Measurements from ENCODE around the gene NUDT16L1.

Gene NUDT16L1

GRCh38 chr16:4654964-4655590 is 38.3 kb upstream of the NUDT16L1 start:
- no peak for TF ChIP-seq ESRRG (CRISPR knock-in tag; IDR thresholded peaks at IDR 0.05)
- TF ChIP-seq ZFP30 (CRISPR knock-in tag; IDR thresholded peaks at IDR 0.05): no peak
- TF ChIP-seq, protein P1, sequence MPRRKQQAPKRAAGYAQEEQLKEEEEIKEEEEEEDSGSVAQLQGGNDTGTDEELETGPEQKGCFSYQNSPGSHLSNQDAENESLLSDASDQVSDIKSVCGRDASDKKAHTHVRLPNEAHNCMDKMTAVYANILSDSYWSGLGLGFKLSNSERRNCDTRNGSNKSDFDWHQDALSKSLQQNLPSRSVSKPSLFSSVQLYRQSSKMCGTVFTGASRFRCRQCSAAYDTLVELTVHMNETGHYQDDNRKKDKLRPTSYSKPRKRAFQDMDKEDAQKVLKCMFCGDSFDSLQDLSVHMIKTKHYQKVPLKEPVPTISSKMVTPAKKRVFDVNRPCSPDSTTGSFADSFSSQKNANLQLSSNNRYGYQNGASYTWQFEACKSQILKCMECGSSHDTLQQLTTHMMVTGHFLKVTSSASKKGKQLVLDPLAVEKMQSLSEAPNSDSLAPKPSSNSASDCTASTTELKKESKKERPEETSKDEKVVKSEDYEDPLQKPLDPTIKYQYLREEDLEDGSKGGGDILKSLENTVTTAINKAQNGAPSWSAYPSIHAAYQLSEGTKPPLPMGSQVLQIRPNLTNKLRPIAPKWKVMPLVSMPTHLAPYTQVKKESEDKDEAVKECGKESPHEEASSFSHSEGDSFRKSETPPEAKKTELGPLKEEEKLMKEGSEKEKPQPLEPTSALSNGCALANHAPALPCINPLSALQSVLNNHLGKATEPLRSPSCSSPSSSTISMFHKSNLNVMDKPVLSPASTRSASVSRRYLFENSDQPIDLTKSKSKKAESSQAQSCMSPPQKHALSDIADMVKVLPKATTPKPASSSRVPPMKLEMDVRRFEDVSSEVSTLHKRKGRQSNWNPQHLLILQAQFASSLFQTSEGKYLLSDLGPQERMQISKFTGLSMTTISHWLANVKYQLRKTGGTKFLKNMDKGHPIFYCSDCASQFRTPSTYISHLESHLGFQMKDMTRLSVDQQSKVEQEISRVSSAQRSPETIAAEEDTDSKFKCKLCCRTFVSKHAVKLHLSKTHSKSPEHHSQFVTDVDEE (CRISPR knock-in tag; IDR thresholded peaks at IDR 0.05): no peak
- TF ChIP-seq ARNTL (CRISPR knock-in tag; IDR thresholded peaks at IDR 0.05; ENCODE audit: borderline replicate concordance, low read depth): no peak
- TF ChIP-seq, protein P2, sequence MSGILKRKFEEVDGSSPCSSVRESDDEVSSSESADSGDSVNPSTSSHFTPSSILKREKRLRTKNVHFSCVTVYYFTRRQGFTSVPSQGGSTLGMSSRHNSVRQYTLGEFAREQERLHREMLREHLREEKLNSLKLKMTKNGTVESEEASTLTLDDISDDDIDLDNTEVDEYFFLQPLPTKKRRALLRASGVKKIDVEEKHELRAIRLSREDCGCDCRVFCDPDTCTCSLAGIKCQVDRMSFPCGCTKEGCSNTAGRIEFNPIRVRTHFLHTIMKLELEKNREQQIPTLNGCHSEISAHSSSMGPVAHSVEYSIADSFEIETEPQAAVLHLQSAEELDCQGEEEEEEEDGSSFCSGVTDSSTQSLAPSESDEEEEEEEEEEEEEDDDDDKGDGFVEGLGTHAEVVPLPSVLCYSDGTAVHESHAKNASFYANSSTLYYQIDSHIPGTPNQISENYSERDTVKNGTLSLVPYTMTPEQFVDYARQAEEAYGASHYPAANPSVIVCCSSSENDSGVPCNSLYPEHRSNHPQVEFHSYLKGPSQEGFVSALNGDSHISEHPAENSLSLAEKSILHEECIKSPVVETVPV (CRISPR knock-in tag; IDR thresholded peaks at IDR 0.05): no peak
- TF ChIP-seq SNAI2 (CRISPR knock-in tag; IDR thresholded peaks at IDR 0.05): no peak
- TF ChIP-seq GLIS3 (CRISPR knock-in tag; IDR thresholded peaks at IDR 0.05): no peak
- TF ChIP-seq TOX (CRISPR knock-in tag; IDR thresholded peaks at IDR 0.05; ENCODE audit: borderline replicate concordance): no peak
- no peak for TF ChIP-seq ZNF8 (CRISPR knock-in tag; IDR thresholded peaks at IDR 0.05)
- TF ChIP-seq RARB (CRISPR knock-in tag; IDR thresholded peaks at IDR 0.05): no peak
- ATAC-seq: no peak

GRCh38 chr16:4655801-4656200 is 37.6 kb upstream of the NUDT16L1 start:
- ATAC-seq: no peak
- no peak for TF ChIP-seq CREB5 (CRISPR knock-in tag; IDR thresholded peaks at IDR 0.05; ENCODE audit: low read depth)
- TF ChIP-seq, protein P2 (CRISPR knock-in tag; IDR thresholded peaks at IDR 0.05): no peak
- TF ChIP-seq, protein P3, sequence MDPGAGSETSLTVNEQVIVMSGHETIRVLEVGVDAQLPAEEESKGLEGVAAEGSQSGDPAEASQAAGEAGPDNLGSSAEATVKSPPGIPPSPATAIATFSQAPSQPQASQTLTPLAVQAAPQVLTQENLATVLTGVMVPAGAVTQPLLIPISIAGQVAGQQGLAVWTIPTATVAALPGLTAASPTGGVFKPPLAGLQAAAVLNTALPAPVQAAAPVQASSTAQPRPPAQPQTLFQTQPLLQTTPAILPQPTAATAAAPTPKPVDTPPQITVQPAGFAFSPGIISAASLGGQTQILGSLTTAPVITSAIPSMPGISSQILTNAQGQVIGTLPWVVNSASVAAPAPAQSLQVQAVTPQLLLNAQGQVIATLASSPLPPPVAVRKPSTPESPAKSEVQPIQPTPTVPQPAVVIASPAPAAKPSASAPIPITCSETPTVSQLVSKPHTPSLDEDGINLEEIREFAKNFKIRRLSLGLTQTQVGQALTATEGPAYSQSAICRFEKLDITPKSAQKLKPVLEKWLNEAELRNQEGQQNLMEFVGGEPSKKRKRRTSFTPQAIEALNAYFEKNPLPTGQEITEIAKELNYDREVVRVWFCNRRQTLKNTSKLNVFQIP (CRISPR knock-in tag; IDR thresholded peaks at IDR 0.05; ENCODE audit: borderline replicate concordance, low read depth): no peak

DNA sequence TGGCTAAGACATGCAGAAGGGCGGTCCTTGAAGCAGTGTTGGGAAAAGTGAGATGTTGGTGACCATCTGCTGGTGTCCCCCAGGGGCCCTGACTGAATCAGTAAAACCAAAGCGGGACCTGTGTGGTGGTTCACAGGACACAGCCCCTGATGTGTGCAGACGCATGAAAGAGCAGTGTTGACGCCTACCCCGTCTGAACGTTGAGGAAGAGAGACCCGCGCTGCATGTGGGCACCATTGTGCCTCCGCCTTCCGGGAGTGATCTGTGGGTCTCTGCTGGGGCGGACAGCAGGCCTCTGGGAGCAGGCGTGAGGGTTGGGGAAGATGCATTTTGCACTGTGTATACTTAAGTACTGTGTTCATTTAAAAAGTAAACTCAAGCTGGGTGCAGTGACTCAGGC is 37.1 kb upstream of the NUDT16L1 start:
- no peak for ATAC-seq
- no peak for TF ChIP-seq ZFP30 (CRISPR knock-in tag; IDR thresholded peaks at IDR 0.05)
- no peak for TF ChIP-seq TCF4 (CRISPR knock-in tag; IDR thresholded peaks at IDR 0.05; ENCODE audit: borderline replicate concordance)
- no peak for TF ChIP-seq ARNTL (CRISPR knock-in tag; IDR thresholded peaks at IDR 0.05; ENCODE audit: borderline replicate concordance, low read depth)
- TF ChIP-seq, protein P1 (CRISPR knock-in tag; IDR thresholded peaks at IDR 0.05): no peak
- TF ChIP-seq GLIS3 (CRISPR knock-in tag; IDR thresholded peaks at IDR 0.05): no peak
- TF ChIP-seq CSDC2 (CRISPR knock-in tag; IDR thresholded peaks at IDR 0.05): no peak
- no peak for TF ChIP-seq ESRRG (CRISPR knock-in tag; IDR thresholded peaks at IDR 0.05)
- TF ChIP-seq OSR1 (CRISPR knock-in tag; IDR thresholded peaks at IDR 0.05): no peak
- TF ChIP-seq, protein P3 (CRISPR knock-in tag; IDR thresholded peaks at IDR 0.05; ENCODE audit: borderline replicate concordance, low read depth): no peak
- no peak for TF ChIP-seq CREB5 (CRISPR knock-in tag; IDR thresholded peaks at IDR 0.05; ENCODE audit: low read depth)
- TF ChIP-seq TOX (CRISPR knock-in tag; IDR thresholded peaks at IDR 0.05; ENCODE audit: borderline replicate concordance): no peak
- TF ChIP-seq RARB (CRISPR knock-in tag; IDR thresholded peaks at IDR 0.05): no peak
- no peak for TF ChIP-seq PATZ1 (CRISPR knock-in tag; IDR thresholded peaks at IDR 0.05; ENCODE audit: borderline replicate concordance)
- TF ChIP-seq ZNF70 (CRISPR knock-in tag; IDR thresholded peaks at IDR 0.05): no peak

All from SK-N-SH treated with all-trans-retinoic acid at 6 μM for 48 hours (cell line).